Colon (tissue), 2 donors: ENCODE data around the gene SYTL1.

Experiments
- FAIRE-seq: peaks from 2 replicates; lab custom pipeline; 2012; peaks lifted over from hg19 to GRCh38; lab: Jason Lieb, UNC
- donor health status: control.
- donor health status: control.

The SYTL1 gene

GRCh38 chr1:27341525-27342252, at the start of gene SYTL1:
Gene SYTL1 (plus strand): TSS chr1:27342022. CDS start chr1:27345335, 3,313 bp downstream.
- no peak for FAIRE-seq

DNA sequence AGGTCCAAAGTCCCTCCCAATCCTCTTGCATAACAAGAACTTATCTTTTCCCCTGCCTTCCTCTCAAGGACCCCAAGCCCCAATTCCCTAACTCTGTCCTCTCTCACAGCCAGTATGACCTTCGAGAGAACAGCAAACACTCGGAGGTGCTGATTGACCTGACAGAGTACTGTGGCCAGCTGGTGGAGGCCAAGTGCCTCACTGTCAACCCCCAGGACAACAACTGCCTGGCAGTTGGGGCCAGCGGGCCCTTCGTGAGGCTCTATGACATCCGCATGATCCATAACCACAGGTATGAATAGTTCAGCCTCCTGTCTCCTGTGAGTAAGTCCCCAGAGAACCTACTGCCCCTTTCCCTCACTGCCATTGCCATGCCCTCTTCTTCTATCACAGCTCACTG, 49.7 kb upstream of the SYTL1 start:
- no peak for FAIRE-seq

DNA sequence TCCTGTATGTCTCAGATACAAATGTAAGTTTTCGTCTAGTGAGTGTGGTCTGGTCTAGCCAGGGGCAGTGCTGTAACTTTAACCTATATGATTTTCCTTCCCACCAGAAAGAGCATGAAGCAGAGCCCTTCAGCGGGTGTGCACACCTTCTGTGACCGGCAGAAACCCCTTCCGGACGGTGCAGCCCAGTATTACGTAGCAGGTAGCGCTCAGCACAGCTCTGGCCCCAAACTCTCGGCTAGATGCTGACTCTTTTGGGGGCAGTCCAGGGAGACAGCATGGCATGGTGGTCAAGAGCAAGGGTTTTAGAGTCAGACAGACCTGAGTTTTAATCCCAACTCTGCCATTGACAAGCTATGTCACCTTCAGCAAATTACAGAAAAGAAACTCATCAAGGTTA, 47.9 kb upstream of the SYTL1 start:
- FAIRE-seq = no peak

- FAIRE-seq = no peak
These were observed 45.0 kb upstream of the SYTL1 start for GRCh38 chr1:27296773-27297291.

GRCh38 chr1:27297903-27298302, 43.9 kb upstream of the SYTL1 start:
- FAIRE-seq = no peak

- no peak for FAIRE-seq
These were observed 43.0 kb upstream of the SYTL1 start for GRCh38 chr1:27298632-27299384.

- FAIRE-seq = no peak
These were observed 42.2 kb upstream of the SYTL1 start for GRCh38 chr1:27299385-27300271.

DNA sequence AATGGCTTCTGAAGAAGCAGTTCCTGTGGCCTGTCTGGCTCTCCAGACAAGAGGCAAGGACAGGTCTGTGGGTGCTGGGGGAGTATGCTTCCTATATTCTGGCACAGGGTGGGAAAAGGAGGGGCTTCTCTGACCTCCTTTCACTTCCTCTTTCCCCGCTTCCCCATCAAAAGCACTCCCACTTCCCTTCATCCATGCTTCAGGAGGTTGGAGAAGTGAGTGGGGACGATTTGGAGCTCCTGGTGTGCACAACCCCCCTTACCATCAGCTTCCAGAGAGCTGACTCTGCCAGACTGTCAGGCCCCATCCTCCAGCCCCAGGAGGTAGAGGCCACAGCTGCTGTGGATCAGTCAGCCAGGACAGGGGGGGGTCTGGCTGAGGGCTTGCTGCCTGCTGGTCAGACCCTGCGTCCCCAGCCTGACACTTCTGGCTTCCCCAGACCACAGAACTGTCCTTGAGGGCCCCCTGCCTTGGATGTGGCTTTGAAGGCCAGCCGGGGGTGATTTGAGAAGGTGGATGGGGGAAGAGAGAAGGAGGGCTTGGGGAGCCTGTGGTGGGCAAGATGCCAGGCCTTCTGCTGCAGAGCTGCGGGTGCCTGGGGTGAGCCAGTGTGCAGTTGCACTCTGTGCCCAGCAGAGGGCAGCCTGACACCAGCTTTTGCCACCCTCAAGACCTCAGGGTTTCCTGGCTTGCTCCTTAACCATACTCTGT, 41.3 kb upstream of the SYTL1 start:
- no peak for FAIRE-seq

- no peak for FAIRE-seq
These were observed 40.8 kb upstream of the SYTL1 start for GRCh38 chr1:27301052-27301422.

- no peak for FAIRE-seq
These were observed 40.1 kb upstream of the SYTL1 start for GRCh38 chr1:27301582-27302199.

DNA sequence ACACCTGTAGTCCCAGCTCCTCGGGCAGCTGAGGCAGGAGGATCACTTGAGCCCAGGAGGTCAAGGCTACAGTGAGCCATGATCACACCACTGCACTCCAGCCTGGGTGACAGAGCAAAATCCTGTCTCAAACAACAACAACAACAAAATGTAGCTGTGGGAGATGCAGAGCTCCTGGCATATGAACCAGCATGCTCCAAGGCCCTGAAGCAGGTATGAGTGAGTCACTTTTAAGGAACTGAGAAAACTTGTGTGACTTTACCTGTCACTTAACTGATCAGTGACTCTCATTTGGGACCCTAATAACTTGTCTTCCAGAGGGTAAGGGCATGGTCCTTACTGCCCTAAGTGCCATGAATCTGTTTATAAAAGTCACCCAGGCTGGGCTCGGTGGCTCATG, 39.2 kb upstream of the SYTL1 start:
- FAIRE-seq = no peak

- FAIRE-seq = no peak
These were observed 38.3 kb upstream of the SYTL1 start for GRCh38 chr1:27303509-27303908.

DNA sequence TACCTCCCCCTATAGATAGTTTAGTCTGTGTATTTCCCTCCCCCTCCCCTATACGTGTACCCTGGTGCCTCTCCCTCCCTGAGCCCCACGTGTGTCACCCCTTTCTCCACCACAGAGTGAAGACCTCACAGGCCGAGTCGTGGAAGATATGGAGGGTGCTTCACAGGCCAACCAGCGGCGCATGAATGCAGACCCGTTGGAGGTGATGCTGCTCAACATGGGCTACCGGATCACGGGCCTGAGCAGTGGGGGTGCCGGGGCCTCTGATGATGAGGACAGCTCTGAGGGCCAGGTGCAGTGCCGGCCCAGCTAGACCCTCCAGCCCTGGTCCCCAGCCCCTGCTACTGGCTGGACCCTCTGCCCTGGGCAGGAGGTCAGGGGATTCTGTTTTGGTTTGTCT, 35.8 kb upstream of the SYTL1 start:
- FAIRE-seq = no peak

GRCh38 chr1:27306892-27307761, 34.7 kb upstream of the SYTL1 start:
- FAIRE-seq = no peak

- FAIRE-seq = no peak
These were observed 33.8 kb upstream of the SYTL1 start for GRCh38 chr1:27307874-27308598.

- FAIRE-seq = no peak
These were observed 27.7 kb upstream of the SYTL1 start for GRCh38 chr1:27314169-27314568.

- no peak for FAIRE-seq
These were observed 27.1 kb upstream of the SYTL1 start for GRCh38 chr1:27314737-27315136.

DNA sequence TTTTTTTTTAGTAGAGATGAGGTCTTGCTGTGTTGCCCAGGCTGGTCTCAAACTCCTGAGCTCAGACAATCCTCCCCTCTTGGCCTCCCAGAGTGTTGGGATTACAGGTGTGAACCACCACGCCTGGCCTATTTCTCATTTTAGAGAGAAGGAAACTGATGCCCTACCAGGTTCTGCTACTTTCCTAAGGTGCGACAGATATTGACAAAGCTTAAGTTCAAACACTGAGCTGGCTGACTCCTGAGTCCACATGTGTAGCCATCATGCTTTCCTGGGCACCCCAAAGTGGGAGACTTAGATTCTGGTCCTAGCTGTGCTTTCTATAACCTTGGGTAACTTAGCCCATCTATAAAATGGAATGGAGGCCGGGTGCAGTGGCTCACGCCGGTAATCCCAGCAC, 25.0 kb upstream of the SYTL1 start:
- no peak for FAIRE-seq

- FAIRE-seq = no peak
These were observed 23.7 kb upstream of the SYTL1 start for GRCh38 chr1:27318136-27318535.

GRCh38 chr1:27318596-27318995, 23.2 kb upstream of the SYTL1 start:
- FAIRE-seq = no peak
